GM12874 (cell line): ENCODE measurements around the gene CPEB3.

Experiments used
- CTCF ChIP-seq: IDR thresholded peaks from 2 replicates; pipeline ENCODE4 v1.5.1; 2011; ENCODE audit warnings: low read depth, mild to moderate bottlenecking, control low read depth, low read length, moderate library complexity; ENCODE audit not compliant: insufficient read depth

CPEB3 gene

DNA sequence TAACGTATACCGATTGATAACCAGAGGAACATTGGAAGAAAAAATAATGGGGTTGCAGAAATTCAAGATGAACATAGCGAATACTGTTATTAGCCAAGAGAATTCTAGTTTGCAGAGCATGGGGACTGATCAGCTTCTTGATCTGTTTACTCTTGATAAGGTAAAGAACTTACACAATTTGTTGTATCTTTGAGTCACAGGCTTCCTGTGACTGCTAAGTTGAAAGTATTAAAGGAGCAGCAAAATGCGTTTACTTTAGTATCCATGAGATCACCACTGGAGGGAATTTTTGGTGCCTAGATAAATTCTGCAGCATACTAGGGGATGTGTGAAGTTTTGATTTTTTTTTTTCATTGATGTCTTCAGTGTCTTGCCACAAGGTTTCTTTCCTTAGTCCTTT, 263.7 kb downstream of the CPEB3 start:
- TF ChIP-seq CTCF: no peak

DNA sequence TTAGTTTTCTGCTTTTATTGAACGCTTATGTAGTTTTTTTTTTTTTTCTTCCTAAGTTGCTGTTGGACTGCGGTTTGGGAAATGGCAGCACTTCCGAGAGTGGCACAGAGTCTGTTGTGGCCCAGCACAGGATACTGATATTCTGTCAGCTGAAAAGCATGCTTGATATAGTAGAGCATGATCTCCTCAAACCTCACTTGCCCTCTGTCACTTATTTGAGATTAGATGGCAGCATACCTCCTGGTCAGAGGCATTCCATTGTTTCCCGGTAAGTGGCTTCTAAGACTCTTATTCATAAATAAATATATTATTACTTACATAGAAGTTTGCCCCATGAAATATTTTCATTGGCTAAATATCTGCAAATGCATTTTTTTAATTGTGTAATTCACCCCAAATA, 266.2 kb downstream of the CPEB3 start:
- no peak for TF ChIP-seq CTCF

DNA sequence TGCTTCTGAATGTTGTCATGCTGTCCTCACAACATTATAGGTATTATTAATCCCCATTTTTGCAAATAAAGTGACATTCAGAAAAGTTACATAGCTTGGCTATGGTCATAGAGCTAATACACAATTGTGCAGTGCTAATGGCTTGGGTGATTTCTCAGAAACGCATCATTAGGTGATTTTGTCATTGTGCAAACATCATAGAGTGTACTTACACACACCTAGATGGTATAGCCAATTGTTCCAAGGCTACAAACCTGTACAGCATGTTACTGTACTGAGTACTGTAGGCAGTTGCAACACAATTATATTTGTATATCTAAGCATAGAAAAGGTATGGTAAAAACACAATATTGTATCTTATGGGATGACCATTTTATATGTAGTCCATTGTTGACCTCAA, 276.3 kb downstream of the CPEB3 start:
- no peak for TF ChIP-seq CTCF

DNA sequence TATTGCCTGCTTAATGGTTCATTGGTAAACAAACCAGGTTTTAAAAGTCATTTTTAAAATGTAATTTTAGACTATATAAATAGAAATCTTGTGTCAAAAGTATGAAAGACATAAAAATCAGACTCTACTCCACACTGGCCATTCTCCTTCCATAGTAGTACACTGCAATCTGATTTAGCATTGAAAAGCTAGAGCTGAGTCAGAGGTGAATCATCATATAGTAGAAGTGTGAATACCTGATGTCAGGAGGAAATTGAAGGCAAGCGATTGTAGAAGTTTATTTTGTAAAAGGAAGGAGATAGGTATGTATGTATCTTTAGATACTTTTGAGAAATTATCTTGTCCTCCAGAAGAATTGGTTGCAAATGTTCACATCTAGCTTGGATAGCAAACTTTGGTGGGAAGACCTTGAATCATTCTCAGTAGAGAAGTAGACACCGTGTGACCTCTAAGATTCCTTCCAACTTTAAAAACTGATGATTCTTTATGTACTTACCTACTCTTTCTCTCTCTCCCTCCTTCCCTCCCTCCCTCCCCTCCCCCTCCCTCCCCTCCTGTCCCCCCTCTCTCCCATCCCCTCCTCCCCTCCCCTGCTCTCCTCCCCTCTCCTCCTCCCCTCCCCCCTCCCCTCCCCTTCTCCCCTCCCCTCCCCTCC, 279.2 kb downstream of the CPEB3 start:
- no peak for TF ChIP-seq CTCF

DNA sequence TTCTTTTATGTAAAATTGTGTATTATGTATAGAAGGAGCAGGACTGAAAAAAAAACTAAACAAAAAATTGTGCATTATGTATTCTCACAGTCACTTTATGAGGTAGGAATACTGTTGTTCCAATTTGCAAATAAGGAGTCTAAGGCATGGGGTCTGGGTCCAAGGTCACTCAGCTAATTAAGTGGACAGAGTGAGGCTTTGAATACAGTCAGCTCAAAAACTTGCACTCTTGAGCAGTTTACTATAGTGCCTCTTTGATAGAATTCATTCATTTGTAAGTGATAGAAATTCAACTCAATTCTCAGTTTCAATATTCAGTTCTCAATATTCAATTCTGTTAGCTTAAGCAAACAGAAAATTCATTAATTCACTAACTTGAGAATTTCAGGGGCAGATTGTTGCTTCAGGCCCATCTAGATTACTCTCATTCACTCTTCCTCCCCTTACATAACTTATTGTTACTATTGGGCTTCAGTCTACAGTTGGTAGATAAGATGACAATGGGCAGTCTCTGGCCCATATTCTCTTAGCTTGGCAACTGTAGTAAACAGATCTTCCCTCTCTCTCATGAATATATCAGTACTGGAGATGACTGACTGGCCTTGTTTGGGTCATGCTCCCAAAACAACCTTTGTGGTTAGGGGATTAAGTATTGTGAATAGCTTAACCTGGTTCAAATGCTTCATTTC, 280.7 kb downstream of the CPEB3 start:
- TF ChIP-seq CTCF: no peak

DNA sequence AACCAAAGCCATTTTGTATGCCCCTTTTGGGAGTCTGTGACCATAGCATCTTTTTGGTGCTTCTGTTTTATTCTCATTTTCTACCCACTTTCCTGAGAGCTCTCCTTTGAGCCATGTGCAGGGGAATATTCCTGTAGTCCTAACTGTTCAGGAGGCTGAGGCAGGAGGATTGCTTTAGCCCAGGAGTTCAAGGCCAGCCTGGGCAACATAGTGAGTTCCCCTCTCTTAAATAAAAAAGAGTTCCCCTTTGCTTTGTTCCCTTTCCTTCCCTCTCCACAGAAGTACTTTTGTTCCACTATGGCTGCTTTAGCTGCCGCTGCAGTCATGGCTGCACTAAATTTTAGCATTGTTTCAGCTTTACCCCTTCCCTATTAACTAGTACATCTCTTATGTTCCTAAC, 281.4 kb downstream of the CPEB3 start:
- TF ChIP-seq CTCF: no peak

DNA sequence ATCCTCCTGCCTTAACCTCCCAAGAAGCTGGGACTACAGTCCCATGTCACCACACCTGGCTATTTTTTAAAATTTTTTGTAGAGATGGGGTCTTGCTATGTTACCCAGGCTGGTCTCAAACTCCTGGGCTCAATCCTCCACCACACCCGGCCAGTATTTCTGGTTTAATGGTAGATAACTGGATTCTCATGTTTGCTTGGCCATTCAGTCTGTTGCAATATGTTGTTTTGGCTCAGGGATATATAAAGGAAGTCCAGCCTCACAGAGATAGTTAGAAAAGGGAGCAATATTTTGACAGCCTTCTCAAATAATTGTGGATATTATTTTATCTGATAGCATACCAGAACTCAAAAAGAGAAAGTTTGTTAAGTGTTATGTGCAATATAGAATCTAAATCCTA, 284.9 kb downstream of the CPEB3 start:
- TF ChIP-seq CTCF: no peak
